Esophagus squamous epithelium (tissue), 5 donors: ENCODE measurements around the gene NUDT11. TPM values are rescaled to one million over a fixed set of nuclear protein-coding genes. Genes with fewer than 3 reads are reported as not detected.
A peak's percentile ranks its signal among the peaks of the same experiment; 100 is the strongest.
"Not testable (repeated sequence)": the region's sequence is repeated elsewhere in the genome, so short reads cannot be mapped to it uniquely, and the experiment has no call there.

Source experiments
- DNase-seq: peaks from one replicate; lab custom pipeline; 2025; lab: John Stamatoyannopoulos, UW
- H3K27ac ChIP-seq, 4 donors: fragments of 200-600 bp; sonication (generic); one replicate each; pipeline ENCODE4 v1.5.1; 2016 to 2019; ENCODE audit warnings: mild to moderate bottlenecking in 1 of 4
- H3K27me3 ChIP-seq, 4 donors: fragments of 200-600 bp; sonication (generic); 1 replicate in 3 of 4; 2 replicates in 1 of 4; pipeline versions ENCODE4 v1.5.1 to v1.6.0; 2017 to 2021; ENCODE audit warnings: antibody characterized with exemption in 1 of 4
- H3K36me3 ChIP-seq, 3 donors: fragments of 200-600 bp; sonication (generic); one replicate each; pipeline ENCODE4 v1.5.1; 2016 to 2019
- H3K4me1 ChIP-seq, 3 donors: fragments of 200-600 bp; sonication (generic); one replicate each; pipeline ENCODE4 v1.5.1; 2017 to 2019
- H3K4me3 ChIP-seq, 4 donors: fragments of 200-600 bp; sonication (generic); 1 replicate in 3 of 4; 2 replicates in 1 of 4; pipeline ENCODE4 v1.5.1; 2016 to 2019; ENCODE audit warnings: mild to moderate bottlenecking in 2 of 4, moderate library complexity in 1 of 4
- H3K9me3 ChIP-seq, 3 donors: fragments of 200-600 bp; sonication (generic); one replicate each; pipeline ENCODE4 v1.5.1; 2016 to 2019
- CTCF ChIP-seq, 6 experiments: fragments of 450-650 bp in 4 of 6; fragments of 200-600 bp in 2 of 6; sonication (generic) in 2 of 6; IDR thresholded peaks; one replicate each; pipeline ENCODE4 v1.5.1; 2016 to 2019; ENCODE audit warnings: antibody characterized with exemption in 6 of 6, mild to moderate bottlenecking in 4 of 6, moderate library complexity in 4 of 6
- POLR2A ChIP-seq, 4 donors: fragments of 450-650 bp; IDR thresholded peaks; one replicate each; pipeline ENCODE4 v1.6.1; 2017; ENCODE audit warnings: antibody characterized with exemption in 4 of 4, mild to moderate bottlenecking in 4 of 4, moderate library complexity in 3 of 4
- WGBS, 2 donors: methylation state at CpG; one replicate each; pipeline ENCODE4 v1.1.5; 2018; 5-methylcytosine and 5-hydroxymethylcytosine counted together
- intact Hi-C: fragments of 100-400 bp; cut with DNase I; formaldehyde crosslinking; loops from one replicate; pipeline ENCODE4 v1.15.0; 2022
- total RNA-seq, 4 donors: library from RNA; depleted of rRNA; stranded (reverse); fragments of >200 nt; gene quantifications; one replicate each; pipeline ENCODE4 v1.1.0, GENCODE V29; 2016
- donor health status: DM: yes; HTN: yes; CAD: no.

Gene NUDT11
- total RNA-seq, 4 donors from 2014 or later, result 0.53 to 1.5 (median 1.3) TPM

GRCh38 chrX:51487960-51488267, 8.5 kb downstream of the NUDT11 start:
- intact Hi-C loops, result no loop called here
- peak in 1 of 6 experiments; percentile 4 for TF ChIP-seq CTCF (IDR thresholded peaks at IDR 0.05)
- TF ChIP-seq POLR2A (IDR thresholded peaks at IDR 0.05), result no peak
- no peaks in the 10 kb centered on the region for H3K4me1 ChIP-seq
- DNase-seq, result no peak
- no peaks in the 10 kb centered on the region for H3K9me3 ChIP-seq
- no peaks in the 10 kb centered on the region for H3K36me3 ChIP-seq
- no peak overlapping the region for H3K4me3 ChIP-seq
- 67 to 69% methylated on average over 2 of the region's 2 CpGs for WGBS, 2 donors
- H3K27me3 ChIP-seq, result no peaks in the 10 kb centered on the region
- no peak overlapping the region for H3K27ac ChIP-seq

GRCh38 chrX:51484616-51485015, 11.8 kb downstream of the NUDT11 start:
- no peak overlapping the region for H3K27ac ChIP-seq
- no peak overlapping the region for H3K4me3 ChIP-seq
- no peaks in the 10 kb centered on the region for H3K9me3 ChIP-seq
- TF ChIP-seq POLR2A (IDR thresholded peaks at IDR 0.05) (no peak), CTCF (IDR thresholded peaks at IDR 0.05) (no peak)
- 47 to 65% methylated on average over 2 to 6 of the region's 6 CpGs for WGBS, 2 donors
- no peaks in the 10 kb centered on the region for H3K36me3 ChIP-seq
- no peaks in the 10 kb centered on the region for H3K27me3 ChIP-seq
- no peak for DNase-seq
- intact Hi-C loops, result no loop called here
- H3K4me1 ChIP-seq, result no peaks in the 10 kb centered on the region

- DNase-seq, H3K9me3 ChIP-seq, H3K27ac ChIP-seq, intact Hi-C loops, H3K36me3 ChIP-seq, H3K4me1 ChIP-seq, H3K27me3 ChIP-seq, H3K4me3 ChIP-seq: not testable (repeated sequence)
- 89 to 94% methylated on average over 4 to 5 of the region's 5 CpGs for WGBS, 2 donors
Measured at GRCh38 chrX:51482411-51482810, 14.0 kb downstream of the NUDT11 start.

- intact Hi-C loops, result no loop called here
- 29 to 53% methylated on average over 1 of the region's 1 CpG for WGBS, 2 donors
- no peaks in the 10 kb centered on the region for H3K9me3 ChIP-seq
- no peak overlapping the region for H3K4me3 ChIP-seq
- H3K27ac ChIP-seq, result no peak overlapping the region
- H3K4me1 ChIP-seq, result no peaks in the 10 kb centered on the region
- H3K36me3 ChIP-seq, result no peaks in the 10 kb centered on the region
- TF ChIP-seq POLR2A (IDR thresholded peaks at IDR 0.05) (no peak), CTCF (IDR thresholded peaks at IDR 0.05) (no peak)
- no peaks in the 10 kb centered on the region for H3K27me3 ChIP-seq
- DNase-seq, result no peak
Measured at GRCh38 chrX:51476930-51477329, 19.5 kb downstream of the NUDT11 start.

GRCh38 chrX:51463322-51463721, 33.1 kb downstream of the NUDT11 start:
- H3K36me3 ChIP-seq, result no peaks in the 10 kb centered on the region
- WGBS, 2 donors, result 77 to 82% methylated on average over 4 of the region's 4 CpGs
- H3K4me1 ChIP-seq, result no peaks in the 10 kb centered on the region
- no peak overlapping the region for H3K27ac ChIP-seq
- intact Hi-C loops, result no loop called here
- no peaks in the 10 kb centered on the region for H3K9me3 ChIP-seq
- no peak overlapping the region for H3K4me3 ChIP-seq
- no peak for DNase-seq
- H3K27me3 ChIP-seq, result no peaks in the 10 kb centered on the region
- TF ChIP-seq POLR2A (IDR thresholded peaks at IDR 0.05) (no peak), CTCF (IDR thresholded peaks at IDR 0.05) (no peak)
